HepG2 (cell line): ENCODE data around the gene CLIC1. TPM values are rescaled to one million over a fixed set of nuclear protein-coding genes. Genes with fewer than 3 reads are reported as not detected.

Experiments used
- GZF1 ChIP-seq: sonication (generic); formaldehyde crosslinking; IDR thresholded peaks from 2 replicates; pipeline ENCODE4 v1.5.1; 2020; ENCODE audit warnings: mild to moderate bottlenecking, missing genetic modification reagents
- HMG20B ChIP-seq: conservative IDR thresholded peaks from 2 replicates; pipeline ENCODE4 v1.6.1; 2016; ENCODE audit warnings: missing genetic modification reagents, missing compliant biosample characterization
- ISL2 ChIP-seq: sonication (generic); formaldehyde crosslinking; IDR thresholded peaks from 2 replicates; pipeline ENCODE4 v1.5.0; 2020; ENCODE audit warnings: missing genetic modification reagents
- KAT8 ChIP-seq: IDR thresholded peaks from 2 replicates; pipeline ENCODE4 v1.6.1; 2016; ENCODE audit warnings: missing genetic modification reagents, missing compliant biosample characterization
- MED8 ChIP-seq: sonication (generic); formaldehyde crosslinking; IDR thresholded peaks from 2 replicates; pipeline ENCODE4 v1.8.1; 2023; ENCODE audit warnings: mild to moderate bottlenecking, missing genetic modification reagents; ENCODE audit not compliant: insufficient replicate concordance
- NCOR1 ChIP-seq: fragments of 200-600 bp; sonication (generic); IDR thresholded peaks from 2 replicates; pipeline ENCODE4 v1.7.0; 2017; ENCODE audit warnings: antibody characterized with exemption, low read length, borderline replicate concordance
- NFYC ChIP-seq: IDR thresholded peaks from 2 replicates; pipeline ENCODE4 v1.6.1; 2016; ENCODE audit warnings: missing genetic modification reagents, missing compliant biosample characterization
- PATZ1 ChIP-seq: sonication (generic); formaldehyde crosslinking; IDR thresholded peaks from 2 replicates; pipeline ENCODE4 v1.4.0; 2020; ENCODE audit warnings: missing genetic modification reagents
- PHF8 ChIP-seq: sonication (generic); formaldehyde crosslinking; IDR thresholded peaks from 2 replicates; pipeline ENCODE4 v1.5.0; 2020; ENCODE audit warnings: missing genetic modification reagents
- REL ChIP-seq: sonication (generic); formaldehyde crosslinking; conservative IDR thresholded peaks from 2 replicates; pipeline ENCODE4 v1.8.0; 2022; ENCODE audit warnings: mild to moderate bottlenecking, missing genetic modification reagents, moderate library complexity
- SAFB2 ChIP-seq: sonication (generic); formaldehyde crosslinking; IDR thresholded peaks from 2 replicates; pipeline ENCODE4 v1.5.1; 2020; ENCODE audit warnings: missing genetic modification reagents, low read depth, mild to moderate bottlenecking, borderline replicate concordance
- SIN3B ChIP-seq: fragments of 150-350 bp; IDR thresholded peaks from 2 replicates; pipeline ENCODE4 v1.6.1; 2014; ENCODE audit warnings: low read length
- SP5 ChIP-seq: IDR thresholded peaks from 2 replicates; pipeline ENCODE4 v1.6.1; 2016; ENCODE audit warnings: low read depth, borderline replicate concordance
- U2AF2 ChIP-seq: fragments of 200-400 bp; formaldehyde crosslinking; IDR thresholded peaks from 2 replicates; pipeline ENCODE4 v1.6.1; 2017; ENCODE audit warnings: low read depth, mild to moderate bottlenecking, low read length
- YEATS2 ChIP-seq: sonication (generic); formaldehyde crosslinking; IDR thresholded peaks from 2 replicates; pipeline ENCODE4 v1.4.0; 2020; ENCODE audit warnings: missing genetic modification reagents, borderline replicate concordance
- YY1 ChIP-seq: IDR thresholded peaks from 2 replicates; pipeline ENCODE4 v1.6.1; 2011; ENCODE audit warnings: low read length, low read depth, moderate library complexity, mild to moderate bottlenecking; ENCODE audit not compliant: insufficient read depth, insufficient replicate concordance
- ZBTB21 ChIP-seq: sonication (generic); formaldehyde crosslinking; IDR thresholded peaks from 2 replicates; pipeline ENCODE4 v1.4.0; 2020; ENCODE audit warnings: missing genetic modification reagents
- ZBTB34 ChIP-seq: sonication (generic); formaldehyde crosslinking; IDR thresholded peaks from 2 replicates; pipeline ENCODE4 v1.8.0; 2022; ENCODE audit warnings: mild to moderate bottlenecking, missing genetic modification reagents
- ZKSCAN1 ChIP-seq: fragments of 150-350 bp; IDR thresholded peaks from 2 replicates; pipeline ENCODE4 v1.6.1; 2014; ENCODE audit warnings: low read length
- ZNF143 ChIP-seq: sonication (generic); formaldehyde crosslinking; IDR thresholded peaks from 2 replicates; pipeline ENCODE4 v1.4.0; 2020; ENCODE audit warnings: missing genetic modification reagents
- ZNF251 ChIP-seq: sonication (generic); formaldehyde crosslinking; IDR thresholded peaks from 2 replicates; pipeline ENCODE4 v1.9.0; 2021; ENCODE audit warnings: mild to moderate bottlenecking, missing genetic modification reagents
- ZNF501 ChIP-seq: sonication (generic); formaldehyde crosslinking; IDR thresholded peaks from 2 replicates; pipeline ENCODE4 v1.5.1; 2020; ENCODE audit warnings: mild to moderate bottlenecking, moderate library complexity, missing genetic modification reagents
- ZNF552 ChIP-seq: sonication (generic); formaldehyde crosslinking; IDR thresholded peaks from 2 replicates; pipeline ENCODE4 v1.9.0; 2022; ENCODE audit warnings: missing genetic modification reagents, mild to moderate bottlenecking, borderline replicate concordance
- ZNF737 ChIP-seq: sonication (generic); formaldehyde crosslinking; IDR thresholded peaks from 2 replicates; pipeline ENCODE4 v1.5.0; 2020; ENCODE audit warnings: missing genetic modification reagents, mild to moderate bottlenecking, borderline replicate concordance
- polyA plus RNA-seq, 8 experiments: library from polyadenylated mRNA; depleted of rRNA in 3 of 8; stranded (reverse) in 7 of 8; unstranded in 1 of 8; fragments of >200 nt; fragmentation: Illumina TruSeq in 4 of 8; extraction: Trizol in 4 of 8; gene quantifications; 2 replicates each; pipeline versions ENCODE4 v1.2.1 to v1.2.3, GENCODE V29; 2011 to 2016; ENCODE audit warnings: low read depth in 4 of 8, missing spikeins in 1 of 8, mixed read lengths in 1 of 8; ENCODE audit not compliant: insufficient read depth in 1 of 8
- total RNA-seq, 5 experiments: library from RNA; depleted of rRNA; stranded (reverse); fragments of >200 nt; fragmentation: Illumina TruSeq; extraction: Trizol; gene quantifications; 2 replicates each; pipeline ENCODE4 v1.2.3, GENCODE V29; 2016; ENCODE audit warnings: low read depth in 1 of 5
- TF ChIP-seq, protein P1 (sequence below): sonication (generic); formaldehyde crosslinking; conservative IDR thresholded peaks from 2 replicates; pipeline ENCODE4 v1.8.0; 2022; ENCODE audit warnings: low read depth, missing genetic modification reagents
- TF ChIP-seq, protein P2 (sequence below): sonication (generic); formaldehyde crosslinking; IDR thresholded peaks from 2 replicates; pipeline ENCODE4 v1.9.0; 2021; ENCODE audit warnings: missing genetic modification reagents, borderline replicate concordance

The CLIC1 gene
- total and polyA plus RNA-seq, 2 of the 13 experiments (the other 11 are each of a cell fraction or from before 2014, with no cell fraction given) = 602 to 891 TPM

- TF ChIP-seq ZNF737 (CRISPR knock-in tag) (no peak), SP5 (CRISPR knock-in tag) (no peak), PATZ1 (CRISPR knock-in tag) (peak; percentile 89), U2AF2 (no peak), MED8 (CRISPR knock-in tag) (no peak), YY1 (no peak), ZBTB21 (CRISPR knock-in tag) (no peak), HMG20B (CRISPR knock-in tag) (no peak), ZKSCAN1 (no peak), ZNF552 (CRISPR knock-in tag) (no peak), SIN3B (no peak), ZBTB34 (CRISPR knock-in tag) (no peak), ZNF143 (CRISPR knock-in tag) (no peak), NFYC (CRISPR knock-in tag) (no peak), YEATS2 (no peak), ISL2 (0 out of 2 replicates have a peak, but pooled peaks have one; percentile 17), GZF1 (CRISPR knock-in tag) (no peak), SAFB2 (CRISPR knock-in tag) (no peak), KAT8 (CRISPR knock-in tag) (peak; percentile 51; the same call in 1 of the 2 replicates), ZNF251 (CRISPR knock-in tag) (no peak), ZNF501 (CRISPR knock-in tag) (no peak), REL (no peak), PHF8 (CRISPR knock-in tag) (no peak), NCOR1 (0 out of 2 replicates have a peak, but pooled peaks have one; percentile 27)
- TF ChIP-seq, protein P1, sequence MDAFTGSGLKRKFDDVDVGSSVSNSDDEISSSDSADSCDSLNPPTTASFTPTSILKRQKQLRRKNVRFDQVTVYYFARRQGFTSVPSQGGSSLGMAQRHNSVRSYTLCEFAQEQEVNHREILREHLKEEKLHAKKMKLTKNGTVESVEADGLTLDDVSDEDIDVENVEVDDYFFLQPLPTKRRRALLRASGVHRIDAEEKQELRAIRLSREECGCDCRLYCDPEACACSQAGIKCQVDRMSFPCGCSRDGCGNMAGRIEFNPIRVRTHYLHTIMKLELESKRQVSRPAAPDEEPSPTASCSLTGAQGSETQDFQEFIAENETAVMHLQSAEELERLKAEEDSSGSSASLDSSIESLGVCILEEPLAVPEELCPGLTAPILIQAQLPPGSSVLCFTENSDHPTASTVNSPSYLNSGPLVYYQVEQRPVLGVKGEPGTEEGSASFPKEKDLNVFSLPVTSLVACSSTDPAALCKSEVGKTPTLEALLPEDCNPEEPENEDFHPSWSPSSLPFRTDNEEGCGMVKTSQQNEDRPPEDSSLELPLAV (CRISPR knock-in tag) = no peak
- TF ChIP-seq, protein P2, sequence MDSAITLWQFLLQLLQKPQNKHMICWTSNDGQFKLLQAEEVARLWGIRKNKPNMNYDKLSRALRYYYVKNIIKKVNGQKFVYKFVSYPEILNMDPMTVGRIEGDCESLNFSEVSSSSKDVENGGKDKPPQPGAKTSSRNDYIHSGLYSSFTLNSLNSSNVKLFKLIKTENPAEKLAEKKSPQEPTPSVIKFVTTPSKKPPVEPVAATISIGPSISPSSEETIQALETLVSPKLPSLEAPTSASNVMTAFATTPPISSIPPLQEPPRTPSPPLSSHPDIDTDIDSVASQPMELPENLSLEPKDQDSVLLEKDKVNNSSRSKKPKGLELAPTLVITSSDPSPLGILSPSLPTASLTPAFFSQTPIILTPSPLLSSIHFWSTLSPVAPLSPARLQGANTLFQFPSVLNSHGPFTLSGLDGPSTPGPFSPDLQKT (CRISPR knock-in tag) = no peak
These were observed 41.9 kb upstream of the CLIC1 start (continued) for GRCh38 chr6:31778193-31778592.
